A204.1 (cell line): ENCODE measurements around the gene C1orf87.
"Not testable (repeated sequence)": the region's sequence is repeated elsewhere in the genome, so short reads cannot be mapped to it uniquely, and the experiment has no call there.

Experiments
- FAIRE-seq: peaks from 2 replicates; lab custom pipeline; 2012; peaks lifted over from hg19 to GRCh38; lab: Jason Lieb, UNC

Gene C1orf87

DNA sequence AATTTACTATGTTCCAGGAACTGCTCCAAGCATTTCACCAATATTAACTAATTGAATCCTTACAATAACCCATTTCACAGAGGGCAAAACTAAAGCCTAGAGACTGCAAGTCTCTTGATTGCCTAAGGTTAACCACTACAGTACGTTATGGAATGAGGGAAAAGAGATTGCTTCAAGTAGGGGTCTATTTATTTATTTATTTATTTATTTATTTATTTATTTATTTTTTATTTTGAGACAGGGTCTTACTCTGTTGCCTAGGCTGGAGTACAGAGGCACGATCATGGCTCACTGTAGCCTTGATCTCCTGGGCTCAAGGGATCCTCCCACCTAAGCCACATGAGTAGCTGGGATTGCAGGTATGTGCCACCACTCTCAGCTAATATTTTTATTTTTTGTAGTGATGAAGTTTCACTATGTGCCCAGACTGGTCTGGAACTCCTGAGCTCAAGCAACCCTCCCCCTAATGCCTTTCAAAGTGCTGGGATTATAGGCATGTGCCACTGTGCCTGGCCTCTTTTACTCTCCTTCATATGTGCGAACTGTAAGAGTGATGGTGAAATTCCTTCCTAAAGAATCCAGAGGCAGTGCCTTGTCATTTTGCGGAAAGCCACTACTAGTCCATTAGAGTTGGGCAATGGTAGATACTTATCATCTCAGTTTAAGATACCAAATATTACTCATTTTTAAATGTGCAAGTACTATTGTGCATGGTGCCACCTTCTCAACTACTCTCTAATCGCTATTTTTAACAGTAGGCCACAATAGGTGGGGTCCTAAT is 81.3 kb downstream of the C1orf87 start:
- FAIRE-seq: no peak

DNA sequence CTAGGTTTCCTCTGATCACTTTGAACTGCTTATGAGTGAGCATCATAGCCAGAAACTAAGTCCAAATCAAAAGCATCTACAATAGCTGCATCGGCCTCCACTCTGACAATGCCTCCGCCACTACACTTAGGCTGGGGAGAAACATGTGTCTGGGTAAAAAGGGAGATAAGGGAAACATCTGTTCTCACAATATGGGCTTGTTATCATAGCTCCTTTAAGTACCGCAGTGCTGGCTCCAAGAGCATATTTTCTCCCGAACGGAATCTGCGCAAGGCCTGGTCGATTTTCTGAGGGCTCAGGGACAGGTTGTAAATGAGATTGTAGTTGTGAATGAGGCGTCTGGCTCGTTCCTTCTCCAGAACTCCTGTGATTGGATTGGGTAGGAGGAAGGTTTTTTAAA is 83.1 kb downstream of the C1orf87 start:
- no peak for FAIRE-seq

DNA sequence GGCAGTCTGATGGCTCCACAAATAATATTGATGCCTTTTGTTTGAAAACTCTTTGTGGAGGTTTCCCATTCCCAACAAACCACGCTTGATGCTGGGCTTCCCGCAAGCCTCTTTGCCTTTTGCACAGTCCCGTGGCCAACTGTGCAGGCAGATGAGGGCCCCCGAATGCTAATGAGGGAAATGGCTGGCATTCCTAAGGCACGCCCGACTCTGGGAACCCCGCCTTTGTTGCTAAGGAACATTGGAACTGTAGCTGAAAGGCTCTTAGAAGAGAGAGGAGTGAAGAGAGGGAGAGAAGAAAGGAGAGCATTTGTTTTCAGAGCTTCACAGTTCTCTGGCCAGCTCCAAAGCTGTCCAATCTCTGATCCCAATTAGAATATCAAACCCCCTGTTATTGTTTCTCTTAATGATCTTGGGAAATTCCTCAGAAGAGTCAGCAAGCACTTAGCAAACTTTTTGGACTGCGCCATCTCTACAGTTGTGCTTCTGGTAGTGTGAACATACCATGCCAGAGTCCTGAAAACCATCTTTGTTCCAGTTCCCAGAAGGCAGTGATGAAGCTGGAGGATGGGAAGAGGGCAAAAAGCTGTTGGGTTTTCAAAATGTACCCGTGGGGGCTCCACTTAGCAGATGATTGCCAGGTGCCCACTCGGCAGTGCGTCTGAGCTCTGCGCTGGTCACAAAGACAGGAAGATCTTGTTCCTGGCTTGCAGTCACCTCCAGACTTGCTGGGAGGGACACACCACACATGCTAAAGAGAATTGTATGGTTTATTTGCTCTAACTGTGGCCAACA is 86.9 kb downstream of the C1orf87 start:
- no peak for FAIRE-seq

DNA sequence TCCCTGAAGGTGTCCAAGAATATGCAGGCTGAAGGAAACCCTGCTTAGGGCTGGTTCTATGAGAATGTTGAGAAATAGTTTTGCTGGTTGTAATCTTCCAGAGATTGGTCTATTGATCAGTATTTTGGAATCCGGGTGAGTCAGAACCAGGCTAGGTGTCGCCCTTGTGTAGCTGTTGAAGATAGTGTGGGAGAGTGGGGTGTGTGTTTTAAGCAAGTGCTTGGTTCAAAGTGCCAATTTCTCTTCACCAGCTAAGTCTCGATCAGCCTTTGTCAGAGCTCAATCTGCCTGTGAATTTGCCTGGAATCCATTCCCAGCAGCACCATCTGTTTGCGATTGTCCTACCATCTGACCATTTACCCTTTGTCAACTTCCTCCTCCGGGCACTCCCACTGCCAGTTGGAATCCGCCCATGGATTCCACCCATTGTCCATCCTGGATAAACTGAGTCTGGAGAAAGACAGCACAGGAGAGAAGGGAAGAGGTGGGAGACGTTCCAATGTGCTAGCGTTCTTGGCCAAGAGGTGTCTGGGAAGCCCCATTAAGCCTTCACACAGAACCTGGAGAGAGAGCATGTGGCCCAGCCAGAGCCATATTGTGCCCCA is 87.6 kb downstream of the C1orf87 start:
- no peak for FAIRE-seq

DNA sequence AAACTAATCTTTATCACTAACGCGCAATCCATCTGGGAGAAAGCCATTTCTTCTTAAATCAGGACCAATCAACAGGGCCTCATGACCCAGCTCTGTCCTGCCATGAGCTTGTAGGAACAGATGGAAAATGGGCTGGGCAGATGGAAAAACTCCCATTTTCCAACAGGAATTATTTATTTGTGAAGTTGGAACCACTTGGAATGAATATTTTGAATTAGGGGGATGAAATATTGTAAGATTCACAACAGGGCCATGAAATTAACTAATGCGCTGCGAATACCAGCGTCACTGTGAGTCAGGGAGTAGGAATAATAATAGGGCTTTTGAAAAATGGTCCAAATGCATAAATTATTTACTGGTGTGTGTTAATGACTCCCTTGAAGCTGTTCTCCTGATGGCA is 93.9 kb downstream of the C1orf87 start:
- FAIRE-seq: no peak

DNA sequence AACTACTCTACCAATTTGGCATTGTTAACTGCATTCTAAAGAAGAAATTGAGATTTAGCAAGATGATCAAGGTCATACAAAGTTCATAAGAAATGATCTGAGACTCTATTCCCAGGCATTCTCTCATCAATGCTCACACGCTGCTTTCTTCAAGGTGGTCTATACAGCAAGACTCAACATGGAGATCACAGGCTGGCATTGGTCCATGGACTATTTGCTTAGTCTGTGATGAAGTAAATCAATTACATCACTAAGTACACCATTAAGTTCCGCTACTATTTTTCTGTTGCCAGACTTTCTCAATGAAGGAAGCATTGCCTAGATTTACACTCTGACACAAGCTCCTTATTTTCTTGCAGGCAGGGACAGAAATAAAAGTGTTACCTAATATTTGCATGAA is 95.1 kb downstream of the C1orf87 start:
- no peak for FAIRE-seq

DNA sequence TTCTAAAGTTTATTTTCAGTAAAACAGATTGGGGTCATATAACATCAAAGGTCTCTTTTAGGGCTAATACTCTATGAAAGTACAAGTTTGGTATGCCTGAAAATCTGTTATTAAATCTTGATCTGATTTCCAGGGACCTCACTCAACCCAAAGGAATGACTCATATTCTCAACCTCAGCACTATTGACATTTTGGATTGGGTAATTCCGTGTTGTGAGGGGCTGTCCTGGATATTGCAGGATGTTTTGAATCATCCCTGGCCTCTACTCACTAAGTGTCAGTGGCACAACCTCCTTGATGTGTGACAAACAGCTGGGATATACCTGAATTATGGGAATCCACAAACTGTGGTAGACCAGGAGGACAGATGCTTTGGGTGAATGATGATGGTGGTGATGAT is 95.5 kb downstream of the C1orf87 start:
- no peak for FAIRE-seq

DNA sequence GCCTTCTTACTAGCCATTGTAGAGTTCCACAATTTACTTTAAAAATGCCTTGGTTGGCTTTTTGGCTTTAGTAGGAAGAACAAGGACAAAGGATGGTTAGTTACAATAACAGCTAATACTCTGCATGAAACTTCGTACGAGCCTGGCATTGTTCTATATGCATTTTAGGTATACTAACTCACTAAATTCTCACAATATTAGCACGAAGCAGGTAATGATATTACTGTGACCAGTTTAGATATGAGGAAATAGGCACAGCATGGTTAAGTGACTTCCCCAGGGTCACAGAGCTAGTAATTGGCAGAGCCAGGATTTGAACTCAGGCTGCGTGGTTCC is 96.5 kb downstream of the C1orf87 start:
- FAIRE-seq: no peak

DNA sequence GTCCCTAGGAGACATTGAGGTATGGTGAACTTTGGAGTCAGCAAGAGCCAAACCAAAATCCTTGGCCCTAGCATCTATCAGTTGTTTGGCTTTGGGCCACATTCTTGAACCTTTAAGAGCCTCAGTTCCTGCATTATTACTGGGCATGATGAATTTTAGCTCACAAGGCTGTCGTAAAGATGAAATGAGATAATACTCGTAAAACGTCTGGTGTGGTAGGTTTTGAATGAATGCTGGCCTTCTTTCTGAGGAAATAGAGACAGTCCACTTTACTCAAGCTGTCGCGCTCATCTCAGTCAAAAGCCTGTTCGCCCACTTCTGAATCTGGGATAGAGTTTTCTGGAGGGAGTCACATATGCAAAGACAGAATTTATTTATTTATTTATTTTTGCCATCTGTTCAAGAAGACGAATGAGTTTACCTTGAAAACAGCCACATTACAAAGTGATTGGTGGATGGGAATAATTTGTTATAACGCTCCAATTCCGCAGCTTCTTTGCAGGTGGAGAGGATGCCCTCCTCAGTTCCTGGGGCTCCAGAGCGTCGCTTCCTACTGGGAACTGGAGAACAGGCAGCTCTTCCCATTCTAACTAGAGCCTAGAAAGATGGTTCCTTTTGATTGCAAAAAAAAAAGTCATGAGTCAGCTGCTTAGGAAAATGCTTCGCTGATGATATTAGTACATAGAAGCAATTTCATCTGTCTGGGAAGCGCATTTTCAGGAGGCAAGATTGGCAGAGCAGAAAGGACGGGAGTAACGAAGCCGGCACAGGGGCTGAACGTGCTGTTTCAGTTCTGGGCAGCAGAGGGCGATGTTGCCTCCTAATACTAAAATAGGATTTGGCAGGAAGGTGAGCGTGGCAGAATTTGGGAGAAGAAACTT is 97.1 kb downstream of the C1orf87 start:
- no peak for FAIRE-seq

DNA sequence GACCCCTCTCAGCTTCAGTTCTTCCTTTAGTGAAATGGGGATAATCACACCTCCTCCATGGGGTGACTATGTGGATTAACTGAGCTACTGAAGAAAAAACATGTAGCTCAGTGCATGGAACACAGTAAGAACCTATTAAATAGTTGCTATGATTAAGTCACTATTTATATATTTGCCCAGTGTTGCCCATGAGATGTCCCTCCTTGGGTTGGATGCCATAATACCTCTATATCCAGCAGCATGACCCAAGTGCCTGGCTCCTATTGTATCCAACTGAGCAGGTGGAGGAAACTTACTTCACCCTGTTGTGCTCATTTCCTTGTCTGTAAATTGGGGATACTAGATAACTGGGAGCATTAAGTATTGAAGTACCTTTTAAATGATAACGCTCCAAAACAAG is 99.9 kb downstream of the C1orf87 start:
- FAIRE-seq: no peak

DNA sequence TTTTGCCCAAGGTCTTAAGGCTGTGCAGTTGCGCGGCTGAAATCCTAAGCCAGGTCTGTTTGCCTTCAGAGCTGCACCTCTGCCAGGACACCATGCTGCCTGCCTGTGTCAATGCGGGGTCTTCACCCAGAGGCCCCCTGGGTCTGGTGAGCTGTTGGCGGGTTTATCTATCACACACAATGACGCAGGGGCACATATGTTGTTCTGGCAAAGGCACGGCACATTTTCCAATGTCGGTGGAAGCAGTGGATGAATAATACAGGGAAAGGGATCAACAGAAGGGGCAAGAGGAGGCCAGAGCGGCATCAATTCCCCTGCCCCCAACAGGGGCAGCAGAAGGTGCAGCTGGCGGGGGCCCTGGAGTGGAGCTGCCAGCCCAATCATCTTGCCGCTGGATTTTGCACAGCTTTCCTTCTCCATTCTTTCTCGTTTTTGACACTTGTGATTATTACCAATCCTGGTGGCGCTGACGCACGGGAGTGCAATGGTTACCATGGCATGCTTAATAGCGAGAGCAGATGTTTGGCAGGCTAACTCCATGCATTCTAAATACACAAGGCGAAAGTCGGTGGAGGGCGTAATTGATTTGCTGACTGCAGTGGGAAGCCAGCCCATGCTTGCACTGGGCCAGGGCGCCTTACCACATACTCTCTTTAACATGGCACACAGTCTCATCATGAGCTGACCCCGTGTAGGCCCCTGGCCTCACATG is 101.2 kb downstream of the C1orf87 start:
- no peak for FAIRE-seq

DNA sequence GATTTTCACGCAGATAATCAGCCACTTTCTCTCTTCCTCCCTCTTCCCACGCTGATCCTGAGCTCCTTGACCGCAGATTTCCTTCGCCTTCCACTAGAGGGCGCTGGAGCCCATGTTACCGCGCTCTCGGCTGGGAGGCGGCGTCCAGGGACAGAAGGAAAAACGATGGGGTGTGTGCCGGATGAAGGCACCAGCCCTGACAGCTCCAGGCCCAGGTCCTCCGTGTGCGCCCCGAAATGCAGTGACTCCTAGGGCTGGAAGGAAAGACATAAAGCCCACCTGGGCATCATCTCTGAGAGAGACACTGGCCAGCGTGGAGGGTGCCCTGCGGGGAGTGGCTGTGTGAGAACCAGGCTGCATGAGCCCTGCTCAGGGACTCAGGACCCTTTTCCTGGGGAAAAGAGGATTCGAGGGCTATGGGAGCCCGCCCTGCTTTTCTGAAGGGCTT is 102.1 kb downstream of the C1orf87 start:
- no peak for FAIRE-seq

DNA sequence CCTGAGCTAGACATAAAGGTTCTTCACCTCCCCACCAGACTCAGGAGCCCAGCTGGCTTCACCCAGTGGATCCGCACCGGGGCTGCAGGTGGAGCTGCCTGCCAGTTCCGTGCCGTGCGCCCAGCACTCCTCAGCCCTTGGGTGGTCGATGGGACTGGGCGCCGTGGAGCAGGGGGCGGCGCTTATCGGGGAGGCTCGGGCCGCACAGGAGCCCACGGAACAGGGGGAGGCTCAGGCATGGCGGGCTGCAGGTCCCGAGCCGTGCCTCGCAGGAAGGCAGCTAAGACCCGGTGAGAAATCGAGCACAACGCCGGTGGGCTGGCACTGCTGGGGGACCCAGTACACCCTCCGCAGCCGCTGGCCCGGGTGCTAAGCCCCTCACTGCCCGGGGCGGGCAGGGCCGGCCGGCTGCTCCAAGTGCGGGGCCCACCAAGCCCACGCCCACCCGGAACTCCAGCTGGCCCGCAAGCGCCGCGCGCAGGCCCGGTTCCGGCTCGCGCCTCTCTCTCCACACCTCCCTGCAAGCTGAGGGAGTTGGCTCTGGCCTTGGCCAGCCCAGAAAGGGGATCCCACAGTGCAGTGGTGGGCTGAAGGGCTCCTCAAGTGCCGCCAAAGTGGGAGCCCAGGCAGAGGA is 103.9 kb downstream of the C1orf87 start:
- FAIRE-seq: not testable (repeated sequence)

DNA sequence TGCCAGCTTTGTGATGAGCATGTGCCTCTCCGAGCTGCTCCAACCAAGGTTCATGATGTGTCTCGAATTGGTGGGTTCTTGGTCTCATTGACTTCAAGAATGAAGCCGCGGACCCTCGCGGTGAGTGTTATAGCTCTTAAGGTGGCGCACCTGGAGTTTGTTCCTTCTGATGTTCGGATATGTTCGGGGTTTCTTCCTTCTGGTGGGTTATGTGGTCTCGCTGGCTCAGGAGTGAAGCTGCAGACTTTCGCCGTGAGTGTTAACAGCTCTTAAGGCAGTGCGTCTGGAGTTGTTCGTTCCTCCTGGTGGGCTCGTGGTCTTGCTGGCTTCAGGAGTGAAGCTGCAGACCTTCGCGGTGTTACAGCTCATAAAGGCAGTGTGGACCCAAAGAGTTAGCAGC is 104.8 kb downstream of the C1orf87 start:
- FAIRE-seq: not testable (repeated sequence)

DNA sequence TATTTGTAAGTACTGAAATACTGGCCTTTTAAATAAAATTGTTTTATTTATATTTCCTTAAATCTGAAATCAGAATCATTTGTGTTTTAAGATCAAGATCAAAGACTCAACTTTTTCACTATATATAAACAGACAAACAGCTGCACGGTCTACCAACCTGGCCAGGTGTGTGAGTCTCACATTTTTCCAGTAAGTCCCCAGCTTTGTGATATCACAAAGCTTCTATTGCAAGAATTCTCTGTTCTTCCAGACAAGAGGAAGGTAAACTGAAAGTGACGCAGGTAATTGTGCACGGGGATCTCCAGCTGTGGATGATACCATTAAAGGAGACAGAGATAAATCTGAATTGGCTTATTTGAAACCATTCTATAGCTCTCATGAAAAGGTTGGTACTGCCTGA is 105.8 kb downstream of the C1orf87 start:
- FAIRE-seq: no peak

DNA sequence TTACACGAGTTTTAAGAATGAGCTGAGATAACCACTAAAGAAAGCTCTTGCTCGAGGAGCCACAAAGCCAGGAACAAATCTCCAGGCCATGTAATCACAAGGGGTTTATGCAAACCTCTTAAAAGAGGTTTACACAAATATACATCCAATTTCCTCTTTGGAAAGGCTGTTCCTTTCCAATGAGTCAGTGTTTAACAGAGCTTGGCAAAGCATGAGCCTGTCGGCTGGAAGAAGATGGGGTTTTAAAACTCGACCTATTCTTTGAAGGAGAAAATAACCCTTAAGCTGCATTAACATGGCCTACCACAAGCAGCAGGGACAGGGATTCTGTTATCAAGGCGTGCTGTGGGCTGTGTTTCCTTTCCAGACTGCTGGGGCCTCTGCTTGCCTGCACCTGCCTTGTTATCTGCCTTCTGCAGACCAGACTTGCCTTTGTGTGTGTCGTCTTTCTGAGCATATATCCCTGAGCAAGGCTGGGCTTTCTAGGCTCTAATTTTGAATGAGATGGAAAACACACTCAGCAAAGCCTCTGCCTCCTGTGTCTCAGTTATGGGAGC is 106.4 kb downstream of the C1orf87 start:
- no peak for FAIRE-seq

DNA sequence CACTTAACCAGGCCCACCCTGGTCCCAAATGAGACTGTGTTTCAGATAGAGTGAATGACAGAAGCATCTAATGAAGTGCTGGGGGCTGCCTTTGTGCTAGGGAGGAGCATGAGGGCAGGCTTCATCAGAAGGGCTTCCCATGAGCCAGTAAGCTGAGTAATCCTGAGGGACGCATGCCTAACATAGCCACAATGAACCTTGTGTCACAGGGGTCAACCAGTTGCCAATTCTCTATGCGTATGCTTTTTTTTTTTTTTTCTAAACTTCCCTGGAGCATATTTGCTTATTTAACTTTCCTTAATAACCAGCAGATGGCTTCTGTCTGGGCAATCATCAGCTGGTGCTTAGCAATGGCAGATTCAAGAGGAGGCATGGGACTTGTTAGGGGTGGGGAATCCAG is 121.5 kb downstream of the C1orf87 start:
- FAIRE-seq: no peak

DNA sequence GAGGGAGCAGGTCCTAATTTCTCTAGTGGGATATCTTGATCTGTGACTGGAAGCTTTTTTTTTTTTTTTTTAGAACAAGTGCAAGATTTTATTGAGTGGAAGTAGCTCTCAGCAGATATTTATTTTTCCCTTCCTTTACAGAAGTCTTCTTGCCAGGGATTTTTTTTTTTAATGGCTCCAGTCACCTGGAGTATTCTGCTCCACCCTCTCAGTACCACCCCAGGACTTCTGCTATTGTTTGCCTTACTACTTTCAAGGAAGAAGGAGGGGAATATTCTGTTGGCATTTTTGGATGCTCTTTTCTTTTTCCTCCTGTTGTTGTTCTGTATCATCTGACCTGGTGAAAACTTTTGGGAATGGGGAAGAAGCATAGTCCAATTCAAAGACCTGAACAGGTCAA is 123.9 kb downstream of the C1orf87 start:
- FAIRE-seq: no peak

DNA sequence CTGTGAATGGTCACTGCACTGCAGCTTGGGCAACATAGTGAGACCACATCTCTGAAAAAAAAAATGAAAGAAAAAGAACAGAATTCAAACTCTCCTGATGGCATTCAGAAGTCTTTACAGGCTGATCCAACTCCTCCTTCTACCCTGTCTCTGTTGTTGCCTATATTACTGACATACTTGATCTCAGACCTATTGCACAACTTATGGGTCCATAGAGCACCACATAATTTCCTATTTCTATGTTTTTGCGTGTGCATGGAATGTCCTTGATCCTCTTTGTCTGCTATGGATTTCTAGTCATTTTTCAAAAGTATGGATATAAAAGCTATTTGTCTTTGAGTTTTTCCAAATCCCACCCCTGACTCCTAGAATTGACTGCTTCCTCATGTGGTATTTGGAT is 124.6 kb downstream of the C1orf87 start:
- no peak for FAIRE-seq

DNA sequence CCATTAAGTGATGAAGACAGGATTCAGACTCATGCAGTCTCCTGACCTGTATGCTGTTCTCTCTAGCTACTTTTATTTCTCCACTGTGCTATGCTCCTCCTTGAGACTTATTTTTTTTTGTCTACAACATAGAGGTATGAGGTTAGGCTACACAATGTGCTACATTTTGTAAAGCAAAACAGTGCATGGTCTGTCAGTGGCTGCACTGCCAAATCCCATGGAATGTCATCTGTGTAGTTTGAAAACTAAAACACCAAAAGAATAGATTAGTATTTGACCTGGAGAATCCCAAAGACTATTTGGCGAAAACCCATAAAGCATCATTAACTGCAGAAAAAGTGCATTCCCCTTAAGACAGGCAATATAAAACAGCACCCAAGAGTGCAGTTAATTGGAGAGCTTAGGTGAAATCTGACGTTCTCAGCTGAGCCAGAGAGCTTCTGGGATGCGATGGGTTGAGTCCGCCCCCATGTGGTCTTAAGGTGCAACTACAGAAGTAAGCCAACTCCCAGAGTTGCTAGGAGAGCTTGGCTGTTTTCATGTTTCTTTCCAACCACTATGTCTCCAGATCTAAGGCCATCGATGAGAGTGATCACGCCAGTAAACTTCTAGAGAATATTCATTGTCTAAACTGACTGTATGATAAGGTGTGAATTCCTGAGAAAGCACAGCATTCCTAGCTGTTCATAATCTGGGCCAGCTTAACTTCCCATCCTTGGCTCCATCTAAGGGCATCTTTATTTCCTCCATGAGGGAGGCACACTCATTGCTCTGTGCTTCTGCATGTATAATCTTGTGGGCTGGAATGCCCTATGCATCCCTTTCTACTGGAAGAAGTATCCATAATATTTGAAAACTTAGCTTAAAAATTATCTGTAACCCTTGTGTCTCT is 126.3 kb downstream of the C1orf87 start:
- FAIRE-seq: no peak
